Measurements from ENCODE around the gene MACROD2.

The MACROD2 gene

DNA sequence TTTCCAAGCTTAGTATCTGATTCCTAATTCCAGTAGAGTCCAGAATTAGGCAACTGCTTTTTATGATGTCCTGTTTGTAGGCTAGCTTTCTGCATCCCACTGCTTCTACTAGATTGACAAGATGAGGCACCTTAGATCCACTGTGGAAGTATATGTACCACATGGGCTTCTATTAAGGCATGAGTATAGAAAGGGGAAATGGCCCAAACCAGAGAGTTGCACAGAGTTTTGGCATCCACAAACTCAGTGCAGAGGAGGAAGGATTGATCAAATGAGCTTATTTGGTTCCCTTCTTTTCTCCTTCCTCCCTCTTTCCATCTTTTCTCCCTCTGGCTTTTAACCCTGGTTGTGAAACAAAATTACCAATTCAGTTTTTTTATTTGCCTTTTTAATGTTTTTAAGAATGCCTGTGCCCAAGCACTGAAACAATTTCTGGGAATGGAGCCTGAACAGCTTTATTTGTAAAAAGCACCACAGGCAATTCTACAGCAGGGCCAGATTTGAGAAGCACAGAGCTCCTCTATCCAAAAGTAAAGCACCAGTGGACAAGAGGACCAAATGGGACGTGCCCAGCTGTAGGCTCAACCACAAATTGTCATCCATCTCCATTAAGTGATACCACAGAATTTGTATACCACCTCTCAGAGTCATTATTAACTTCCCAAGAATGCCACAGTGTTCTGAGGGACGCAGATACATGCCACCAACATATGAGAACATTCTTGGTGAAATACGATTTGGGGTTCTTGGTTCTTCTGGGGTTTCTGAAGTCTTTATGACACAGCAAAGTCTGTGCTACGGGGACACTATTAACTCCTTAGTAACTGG lies 1608.9 kb downstream of the MACROD2 start:
- no peaks in the 10 kb centered on the region for H3K4me1 ChIP-seq
- no peaks in the 10 kb centered on the region for H3K27me3 ChIP-seq (ENCODE audit: control insufficient read depth, insufficient read depth, low read length)
- no peaks in the 10 kb centered on the region for H3K79me2 ChIP-seq
- no peak overlapping the region for H3K9ac ChIP-seq
- H3K36me3 ChIP-seq (ENCODE audit: control insufficient read depth, insufficient read depth, low read length), result no peaks in the 10 kb centered on the region
- TF ChIP-seq CTCF (IDR thresholded peaks at IDR 0.05), result no peak
- H3K27ac ChIP-seq, result no peak overlapping the region
- H2AFZ ChIP-seq, result no peak overlapping the region
- no peaks in the 10 kb centered on the region for H3K9me3 ChIP-seq (ENCODE audit: control insufficient read depth, low read length)
- H3K4me2 ChIP-seq (ENCODE audit: low read length), result no peak overlapping the region
- H3K4me3 ChIP-seq (ENCODE audit: low read depth, low read length), result no peak overlapping the region

GRCh38 chr20:15609921-15610320 lies 1614.6 kb downstream of the MACROD2 start:
- H3K9ac ChIP-seq, result no peak overlapping the region
- H3K27me3 ChIP-seq (ENCODE audit: control insufficient read depth, insufficient read depth, low read length), result no peaks in the 10 kb centered on the region
- no peak overlapping the region for H2AFZ ChIP-seq
- H3K4me3 ChIP-seq (ENCODE audit: low read depth, low read length), result no peak overlapping the region
- no peak overlapping the region for H3K4me2 ChIP-seq (ENCODE audit: low read length)
- H3K27ac ChIP-seq, result no peak overlapping the region
- TF ChIP-seq CTCF (IDR thresholded peaks at IDR 0.05), result no peak
- no peaks in the 10 kb centered on the region for H3K36me3 ChIP-seq (ENCODE audit: control insufficient read depth, insufficient read depth, low read length)
- H3K9me3 ChIP-seq (ENCODE audit: control insufficient read depth, low read length), result no peaks in the 10 kb centered on the region
- H3K4me1 ChIP-seq, result no peaks in the 10 kb centered on the region
- no peaks in the 10 kb centered on the region for H3K79me2 ChIP-seq

- no peaks in the 10 kb centered on the region for H3K9me3 ChIP-seq (ENCODE audit: control insufficient read depth, low read length)
- no peaks in the 10 kb centered on the region for H3K4me1 ChIP-seq
- H3K27me3 ChIP-seq (ENCODE audit: control insufficient read depth, insufficient read depth, low read length), result no peaks in the 10 kb centered on the region
- H3K79me2 ChIP-seq, result no peaks in the 10 kb centered on the region
- no peak overlapping the region for H3K4me3 ChIP-seq (ENCODE audit: low read depth, low read length)
- H3K9ac ChIP-seq, result no peak overlapping the region
- no peak overlapping the region for H2AFZ ChIP-seq
- H3K27ac ChIP-seq, result no peak overlapping the region
- H3K36me3 ChIP-seq (ENCODE audit: control insufficient read depth, insufficient read depth, low read length), result no peaks in the 10 kb centered on the region
- no peak for TF ChIP-seq CTCF (IDR thresholded peaks at IDR 0.05)
- no peak overlapping the region for H3K4me2 ChIP-seq (ENCODE audit: low read length)
These were observed 1615.5 kb downstream of the MACROD2 start for GRCh38 chr20:15610787-15611186.

GRCh38 chr20:15611541-15611940 lies 1616.2 kb downstream of the MACROD2 start:
- Histone ChIP-seq H3K27ac (no peak overlapping the region), H3K4me3 (ENCODE audit: low read depth, low read length) (no peak overlapping the region), H2AFZ (no peak overlapping the region), H3K79me2 (no peaks in the 10 kb centered on the region), H3K27me3 (ENCODE audit: control insufficient read depth, insufficient read depth, low read length) (no peaks in the 10 kb centered on the region), H3K4me2 (ENCODE audit: low read length) (no peak overlapping the region), H3K36me3 (ENCODE audit: control insufficient read depth, insufficient read depth, low read length) (no peaks in the 10 kb centered on the region), H3K4me1 (no peaks in the 10 kb centered on the region), H3K9me3 (ENCODE audit: control insufficient read depth, low read length) (no peaks in the 10 kb centered on the region), H3K9ac (no peak overlapping the region)
- no peak for TF ChIP-seq CTCF (IDR thresholded peaks at IDR 0.05)

DNA sequence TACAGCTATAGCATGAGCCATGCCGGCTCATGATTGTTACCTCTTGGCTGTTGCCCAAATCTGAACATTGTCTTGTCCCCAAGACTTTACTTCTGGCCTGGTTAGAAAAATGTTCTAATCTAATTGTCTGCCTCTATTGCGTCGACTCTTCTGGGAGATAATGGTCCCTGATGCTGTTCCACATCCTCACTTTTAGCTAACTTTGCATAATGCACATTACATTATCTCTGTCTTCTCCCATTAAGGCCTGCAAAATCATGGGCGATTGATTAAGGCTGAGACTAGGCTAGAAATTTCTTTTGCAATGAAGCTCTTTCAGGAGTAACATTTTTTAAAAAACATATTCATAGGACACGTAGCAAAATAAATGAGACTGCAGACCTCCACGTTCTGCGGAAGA lies 1616.9 kb downstream of the MACROD2 start:
- Histone ChIP-seq H3K9me3 (ENCODE audit: control insufficient read depth, low read length) (no peaks in the 10 kb centered on the region), H3K79me2 (no peaks in the 10 kb centered on the region), H2AFZ (no peak overlapping the region), H3K4me1 (no peaks in the 10 kb centered on the region), H3K4me2 (ENCODE audit: low read length) (no peak overlapping the region), H3K27ac (no peak overlapping the region), H3K27me3 (ENCODE audit: control insufficient read depth, insufficient read depth, low read length) (no peaks in the 10 kb centered on the region), H3K4me3 (ENCODE audit: low read depth, low read length) (no peak overlapping the region), H3K36me3 (ENCODE audit: control insufficient read depth, insufficient read depth, low read length) (no peaks in the 10 kb centered on the region), H3K9ac (no peak overlapping the region)
- no peak for TF ChIP-seq CTCF (IDR thresholded peaks at IDR 0.05)

All from parathyroid adenoma (tissue), 2 donors.